NB4 (cell line): ENCODE results near the gene CYB5RL.
A peak's percentile ranks its signal among the peaks of the same experiment; 100 is the strongest.

Source experiments
- DNase-seq: peaks from one replicate; pipeline ENCODE4 v3.0.0; 2010; ENCODE audit warnings: low read depth
- H3K4me3 ChIP-seq: one replicate; pipeline ENCODE4 v1.5.1; 2011; ENCODE audit warnings: mild to moderate bottlenecking, low read depth, low read length, moderate library complexity
- CTCF ChIP-seq: IDR thresholded peaks from one replicate; pipeline ENCODE4 v1.5.1; 2012; ENCODE audit warnings: low read depth, low read length
- MYC ChIP-seq: IDR thresholded peaks from 2 replicates; pipeline ENCODE4 v1.6.1; 2011; ENCODE audit warnings: low read depth, low read length
- POLR2A ChIP-seq: IDR thresholded peaks from 2 replicates; pipeline ENCODE4 v1.6.1; 2011; ENCODE audit warnings: mild to moderate bottlenecking; ENCODE audit not compliant: insufficient read length; ENCODE audit errors: extremely low read depth
- TF ChIP-seq, protein P1 (sequence below): IDR thresholded peaks from 2 replicates; pipeline ENCODE4 v1.6.1; 2011; ENCODE audit warnings: low read depth, low read length

Gene CYB5RL

GRCh38 chr1:54223441-54224202, 23.8 kb upstream of the CYB5RL start:
- no peak overlapping the region for H3K4me3 ChIP-seq
- DNase-seq: no peak
- no peak for TF ChIP-seq CTCF
- no peak for TF ChIP-seq MYC
- no peak for TF ChIP-seq POLR2A
- TF ChIP-seq, protein P1, sequence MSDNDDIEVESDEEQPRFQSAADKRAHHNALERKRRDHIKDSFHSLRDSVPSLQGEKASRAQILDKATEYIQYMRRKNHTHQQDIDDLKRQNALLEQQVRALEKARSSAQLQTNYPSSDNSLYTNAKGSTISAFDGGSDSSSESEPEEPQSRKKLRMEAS: no peak

DNA sequence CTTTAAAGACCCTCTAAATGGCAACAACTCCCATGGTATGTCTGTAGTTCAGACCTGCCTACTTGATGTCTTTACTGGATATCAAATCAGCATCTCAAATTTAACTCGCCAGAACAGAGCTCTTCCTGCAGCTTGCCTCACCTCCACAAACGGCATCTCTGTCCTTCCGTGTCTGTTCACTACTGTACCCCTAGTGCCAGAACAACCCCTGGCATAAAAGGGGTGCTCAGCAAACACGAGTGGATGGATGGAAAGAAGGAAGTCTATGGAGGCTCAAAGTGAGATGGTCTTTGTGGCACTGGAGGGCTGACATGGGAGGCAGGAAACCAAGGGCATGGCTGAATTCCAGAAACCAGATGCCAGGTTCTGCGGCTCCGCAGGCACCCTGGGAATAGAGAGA, 22.9 kb upstream of the CYB5RL start:
- no peak overlapping the region for H3K4me3 ChIP-seq
- no peak for TF ChIP-seq POLR2A
- TF ChIP-seq MYC: no peak
- TF ChIP-seq, protein P1: no peak
- TF ChIP-seq CTCF: no peak
- DNase-seq: no peak

GRCh38 chr1:54221867-54222484, 22.1 kb upstream of the CYB5RL start:
- TF ChIP-seq MYC (no peak), CTCF (no peak), POLR2A (no peak)
- TF ChIP-seq, protein P1: no peak
- DNase-seq: no peak
- no peak overlapping the region for H3K4me3 ChIP-seq

GRCh38 chr1:54221113-54221834, 21.4 kb upstream of the CYB5RL start:
- peak; percentile 55 for DNase-seq
- H3K4me3 ChIP-seq: peak overlapping the region; percentile 67
- TF ChIP-seq, protein P1: no peak
- TF ChIP-seq CTCF: no peak
- TF ChIP-seq MYC: no peak
- TF ChIP-seq POLR2A: no peak

DNA sequence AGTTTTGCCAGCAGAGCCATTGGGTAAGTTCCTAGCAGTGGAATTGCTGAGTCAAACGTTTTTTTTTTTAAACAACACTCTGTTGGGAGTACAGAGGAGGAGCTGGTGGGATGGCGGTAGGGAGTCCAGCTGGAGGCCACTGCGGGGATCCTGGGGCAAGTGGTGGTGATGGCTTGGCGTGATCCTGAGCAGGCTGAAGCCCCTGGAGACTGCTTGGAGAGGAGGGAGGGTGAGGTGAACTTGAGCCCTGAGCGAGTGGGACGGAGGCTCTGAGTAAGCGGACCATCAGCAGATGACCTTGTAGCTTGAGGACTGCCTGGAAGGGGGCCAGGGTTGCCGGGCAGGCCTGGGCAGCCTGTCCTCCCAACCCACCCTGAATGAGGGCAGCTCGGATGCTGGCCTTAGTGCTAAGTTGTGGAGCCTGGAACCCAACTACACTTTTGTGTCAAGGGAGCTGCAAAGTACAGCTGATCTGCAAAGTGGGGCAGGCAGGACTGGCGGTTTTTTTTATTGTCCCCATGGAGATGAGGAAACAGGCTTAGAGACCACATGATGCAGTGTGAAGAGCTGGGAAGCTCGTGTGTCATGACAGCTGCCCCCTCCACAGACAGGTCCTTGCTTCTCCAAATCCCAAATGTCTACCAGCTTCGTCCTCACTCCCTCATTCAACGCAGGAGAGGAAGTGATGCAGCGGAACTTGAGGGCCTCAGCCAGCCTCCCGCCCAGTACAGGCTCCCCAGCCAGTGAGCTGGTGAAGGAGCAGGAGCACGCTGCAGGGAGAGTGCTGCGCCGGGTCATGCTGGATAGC, 20.4 kb upstream of the CYB5RL start:
- TF ChIP-seq POLR2A: peak; percentile 41
- TF ChIP-seq, protein P1: peak; percentile 87
- no peak for TF ChIP-seq CTCF
- TF ChIP-seq MYC: peak; percentile 72
- peak; percentile 97 for DNase-seq
- H3K4me3 ChIP-seq: peak overlapping the region; percentile 67
